Thyroid gland (tissue), 4 donors: ENCODE results near the gene ZC3H10. TPM values are rescaled to one million over a fixed set of nuclear protein-coding genes. Genes with fewer than 3 reads are reported as not detected.
"Not testable (repeated sequence)": the region's sequence is repeated elsewhere in the genome, so short reads cannot be mapped to it uniquely, and the experiment has no call there.

ENCODE experiments used
- DNase-seq, 2 donors: peaks; one replicate each; pipeline ENCODE4 v3.0.0-alpha.2; 2019
- H3K27ac ChIP-seq, 3 donors: fragments of 200-600 bp; sonication (generic); 1 replicate in 2 of 3; 2 replicates in 1 of 3; pipeline ENCODE4 v1.5.1; 2016 to 2019; ENCODE audit warnings: mild to moderate bottlenecking in 1 of 3, moderate library complexity in 1 of 3
- H3K27me3 ChIP-seq: fragments of 200-600 bp; sonication (generic); one replicate; pipeline ENCODE4 v1.5.1; 2019
- H3K36me3 ChIP-seq, 2 donors: fragments of 200-600 bp; sonication (generic); one replicate each; pipeline ENCODE4 v1.5.1; 2016 to 2019
- H3K4me1 ChIP-seq, 2 donors: fragments of 200-600 bp; sonication (generic); one replicate each; pipeline ENCODE4 v1.5.1; 2017 to 2019
- H3K4me3 ChIP-seq, 3 donors: fragments of 200-600 bp; sonication (generic); replicated peaks in 1 of 3; 1 replicate in 2 of 3; 2 replicates in 1 of 3; pipeline ENCODE4 v1.5.1; 2016; ENCODE audit warnings: mild to moderate bottlenecking in 1 of 3
- H3K9me3 ChIP-seq: fragments of 200-600 bp; sonication (generic); one replicate; pipeline ENCODE4 v1.5.1; 2017
- POLR2A ChIP-seq, 2 donors: fragments of 450-650 bp; IDR thresholded peaks; one replicate each; pipeline ENCODE4 v1.6.1; 2017; ENCODE audit warnings: antibody characterized with exemption in 2 of 2, mild to moderate bottlenecking in 2 of 2, moderate library complexity in 1 of 2
- whole genome bisulfite sequencing, 2 donors: methylation state at CpG; one replicate each; pipeline ENCODE4 v1.1.5; 2017; 5-methylcytosine and 5-hydroxymethylcytosine counted together
- intact Hi-C: fragments of 100-400 bp; cut with DNase I; formaldehyde crosslinking; loops from one replicate; pipeline ENCODE4 v1.15.1; 2023
- total RNA-seq, 4 donors: library from RNA; depleted of rRNA; stranded (reverse); fragments of >200 nt; gene quantifications; one replicate each; pipeline ENCODE4 v1.2.3, GENCODE V29; 2016
- TF ChIP-seq, protein P1 (sequence below), 6 experiments: fragments of 200-600 bp in 3 of 6; fragments of 450-650 bp in 3 of 6; sonication (generic) in 3 of 6; IDR thresholded peaks; one replicate each; pipeline ENCODE4 v1.5.1; 2016 to 2019; ENCODE audit warnings: antibody characterized with exemption in 6 of 6, mild to moderate bottlenecking in 2 of 6, inconsistent platforms in 1 of 6, moderate library complexity in 1 of 6

ZC3H10 gene
- 1 to 10 TPM; 4.7 to 7.7 (median 5.6) TPM for total RNA-seq

DNA sequence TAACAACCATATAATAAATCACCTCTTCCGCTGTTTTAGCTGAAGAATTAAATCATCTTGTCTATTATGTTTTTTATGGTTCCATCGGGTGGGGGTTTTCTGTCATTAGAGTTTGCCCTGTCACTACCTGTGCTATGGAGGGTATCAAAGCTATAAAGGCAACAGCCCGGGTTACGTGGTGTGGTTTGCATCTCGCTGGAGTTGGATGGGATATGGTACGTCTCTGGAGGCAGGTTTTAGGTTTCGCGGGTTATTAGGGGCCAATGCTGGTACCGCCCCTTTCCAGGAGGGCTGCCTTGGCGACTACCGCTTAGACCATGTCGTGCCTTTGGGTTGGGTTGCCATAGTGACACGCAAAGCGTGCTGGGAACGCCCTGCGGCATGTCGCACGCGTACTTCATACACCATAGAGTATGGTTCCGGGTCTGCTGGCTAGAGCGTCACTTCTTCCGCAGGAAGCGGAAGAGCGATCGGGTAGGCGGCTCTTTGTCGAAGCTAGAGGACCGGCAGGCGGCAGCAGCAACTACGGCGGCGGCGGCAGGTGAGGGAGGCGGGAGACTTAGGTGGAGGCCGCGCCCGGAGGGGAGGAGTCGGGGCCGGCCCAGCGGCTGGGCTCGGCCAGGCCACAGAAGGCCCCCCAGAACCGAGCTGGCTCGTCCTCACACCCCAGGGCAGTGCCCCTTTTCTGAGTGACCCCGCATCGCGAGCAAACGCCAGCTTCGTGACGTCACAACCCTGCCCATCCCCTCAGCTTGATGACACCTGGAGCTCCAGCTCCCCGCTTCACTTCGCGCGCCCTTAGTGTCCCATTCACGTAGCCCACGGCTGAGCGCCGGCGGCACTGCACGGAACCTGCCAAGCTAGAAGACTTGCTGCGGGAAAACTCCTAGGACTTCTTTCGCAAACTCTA, at the start of gene ZC3H10:
ZC3H10 (plus strand) TSS at position 489 of the 910 bp plus-strand sequence. CDS start 2,297 bp downstream, outside the sequence.
- Histone ChIP-seq H3K4me3 (peak within 1 kb of the TSS; percentile 56 to 83 (median 61)), H3K36me3 (peaks cover 12 to 17% of the 10 kb centered on the region in 2 donors), H3K9me3 (no peaks in the 10 kb centered on the region), H3K27ac (peak within 1 kb of the TSS; percentile 88 to 94 (median 92)), H3K27me3 (no peaks in the 10 kb centered on the region), H3K4me1 (peaks cover 14 to 19% of the 10 kb centered on the region in 2 donors)
- 1 to 3% methylated on average over 29 to 30 of the region's 61 CpGs for WGBS, 2 donors
- DNase-seq = peak; percentile 99
- TF ChIP-seq POLR2A (IDR thresholded peaks at IDR 0.05) = peak; percentile 72 to 95
- TF ChIP-seq, protein P1, sequence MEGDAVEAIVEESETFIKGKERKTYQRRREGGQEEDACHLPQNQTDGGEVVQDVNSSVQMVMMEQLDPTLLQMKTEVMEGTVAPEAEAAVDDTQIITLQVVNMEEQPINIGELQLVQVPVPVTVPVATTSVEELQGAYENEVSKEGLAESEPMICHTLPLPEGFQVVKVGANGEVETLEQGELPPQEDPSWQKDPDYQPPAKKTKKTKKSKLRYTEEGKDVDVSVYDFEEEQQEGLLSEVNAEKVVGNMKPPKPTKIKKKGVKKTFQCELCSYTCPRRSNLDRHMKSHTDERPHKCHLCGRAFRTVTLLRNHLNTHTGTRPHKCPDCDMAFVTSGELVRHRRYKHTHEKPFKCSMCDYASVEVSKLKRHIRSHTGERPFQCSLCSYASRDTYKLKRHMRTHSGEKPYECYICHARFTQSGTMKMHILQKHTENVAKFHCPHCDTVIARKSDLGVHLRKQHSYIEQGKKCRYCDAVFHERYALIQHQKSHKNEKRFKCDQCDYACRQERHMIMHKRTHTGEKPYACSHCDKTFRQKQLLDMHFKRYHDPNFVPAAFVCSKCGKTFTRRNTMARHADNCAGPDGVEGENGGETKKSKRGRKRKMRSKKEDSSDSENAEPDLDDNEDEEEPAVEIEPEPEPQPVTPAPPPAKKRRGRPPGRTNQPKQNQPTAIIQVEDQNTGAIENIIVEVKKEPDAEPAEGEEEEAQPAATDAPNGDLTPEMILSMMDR (IDR thresholded peaks at IDR 0.05) = peak in 4 of 6 experiments; percentile 36 to 57 (median 41)
- intact Hi-C loops = no loop called here

DNA sequence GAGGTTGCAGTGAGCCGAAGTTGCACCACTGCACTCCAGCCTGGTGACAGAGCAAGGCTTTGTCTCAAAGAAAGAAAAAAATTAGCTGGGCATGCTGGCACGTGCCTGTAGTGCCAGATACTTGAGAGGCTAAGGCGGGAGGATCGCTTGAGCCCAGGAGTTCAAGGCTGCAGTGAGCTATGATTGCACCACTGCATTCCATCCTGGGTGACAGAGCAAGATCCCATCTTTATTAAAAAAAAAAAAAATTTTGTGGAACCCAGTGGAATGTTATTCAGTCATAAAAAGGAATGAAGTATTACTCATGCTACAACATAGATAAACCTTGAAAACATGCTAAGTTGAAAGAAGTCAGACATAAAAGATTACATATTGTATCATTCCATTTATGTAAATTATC, 46.4 kb upstream of the ZC3H10 start:
- 62 to 69% methylated on average over 4 of the region's 4 CpGs for WGBS, 2 donors
- DNase-seq = no peak
- no peak for TF ChIP-seq POLR2A (IDR thresholded peaks at IDR 0.05)
- TF ChIP-seq, protein P1 (IDR thresholded peaks at IDR 0.05) = no peak
- H3K4me3 ChIP-seq = no peak overlapping the region
- no peaks in the 10 kb centered on the region for H3K9me3 ChIP-seq
- no peaks in the 10 kb centered on the region for H3K36me3 ChIP-seq
- H3K27ac ChIP-seq = no peak overlapping the region
- intact Hi-C loops = no loop called here
- no peaks in the 10 kb centered on the region for H3K27me3 ChIP-seq
- no peaks in the 10 kb centered on the region for H3K4me1 ChIP-seq

DNA sequence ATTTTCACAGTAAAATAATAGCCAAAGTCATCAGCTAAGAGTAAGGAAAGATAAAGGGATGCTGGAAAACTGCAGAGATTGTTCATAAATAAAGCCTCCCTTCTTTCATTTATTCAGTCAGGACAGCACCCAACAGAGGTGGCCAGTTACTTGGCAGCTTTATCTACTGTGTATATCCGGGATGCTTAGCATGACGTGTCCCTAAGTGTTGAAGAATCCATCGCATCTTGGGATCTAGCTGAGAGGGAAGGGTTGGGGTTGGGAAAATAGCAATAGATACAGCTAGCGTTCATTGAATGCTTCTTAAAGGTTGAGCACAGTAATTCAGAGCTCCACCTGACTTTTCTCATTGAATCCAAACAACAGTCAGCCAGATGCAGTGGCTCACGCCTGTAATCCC, 43.7 kb upstream of the ZC3H10 start:
- Histone ChIP-seq H3K27ac (no peak overlapping the region), H3K27me3 (no peaks in the 10 kb centered on the region), H3K4me1 (peaks cover 0 to 3% of the 10 kb centered on the region in 2 donors), H3K36me3 (no peaks in the 10 kb centered on the region), H3K9me3 (no peaks in the 10 kb centered on the region), H3K4me3 (no peak overlapping the region)
- no peak for TF ChIP-seq POLR2A (IDR thresholded peaks at IDR 0.05)
- TF ChIP-seq, protein P1 (IDR thresholded peaks at IDR 0.05) = no peak
- DNase-seq = no peak
- intact Hi-C loops = no loop called here
- WGBS, 2 donors = 87 to 92% methylated on average over 5 of the region's 5 CpGs

- H3K27me3 ChIP-seq, H3K27ac ChIP-seq, H3K4me3 ChIP-seq, intact Hi-C loops, H3K36me3 ChIP-seq, H3K9me3 ChIP-seq, DNase-seq: not testable (repeated sequence)
- WGBS, 2 donors = 72 to 77% methylated on average over 9 of the region's 9 CpGs
- H3K4me1 ChIP-seq = peaks cover 3 to 12% of the 10 kb centered on the region in 2 donors
These were observed 40.1 kb upstream of the ZC3H10 start for GRCh38 chr12:56077966-56078365.

- WGBS, 2 donors = 96 to 100% methylated on average over 1 of the region's 1 CpG
- Histone ChIP-seq H3K4me1 (peaks cover 3 to 12% of the 10 kb centered on the region in 2 donors), H3K27ac (peak overlapping the region in 2 of 3 donors; percentile 83 to 91), H3K4me3 (no peak overlapping the region), H3K9me3 (no peaks in the 10 kb centered on the region), H3K27me3 (no peaks in the 10 kb centered on the region), H3K36me3 (no peaks in the 10 kb centered on the region)
- DNase-seq = no peak
- intact Hi-C loops = no loop called here
- TF ChIP-seq, protein P1 (IDR thresholded peaks at IDR 0.05) = no peak
- TF ChIP-seq POLR2A (IDR thresholded peaks at IDR 0.05) = no peak
These were observed 39.6 kb upstream of the ZC3H10 start for GRCh38 chr12:56078427-56078826.
